Sigmoid colon (tissue), 7 donors: ENCODE measurements around the gene ELP6. TPM values are rescaled to one million over a fixed set of nuclear protein-coding genes. Genes with fewer than 3 reads are reported as not detected.
"Not testable (repeated sequence)": the region's sequence is repeated elsewhere in the genome, so short reads cannot be mapped to it uniquely, and the experiment has no call there.

Source experiments
- DNase-seq: peaks from one replicate; pipeline ENCODE4 v3.0.0-alpha.2; 2019
- H3K27ac ChIP-seq, 4 donors: fragments of 200-600 bp; sonication (generic); one replicate each; pipeline ENCODE4 v1.5.1; 2016 to 2019; ENCODE audit warnings: mild to moderate bottlenecking in 1 of 4
- H3K27me3 ChIP-seq, 3 donors: fragments of 200-600 bp; sonication (generic); one replicate each; pipeline ENCODE4 v1.5.1; 2019; ENCODE audit warnings: mild to moderate bottlenecking in 1 of 3
- H3K36me3 ChIP-seq, 4 donors: fragments of 200-600 bp; sonication (generic); one replicate each; pipeline ENCODE4 v1.5.1; 2016 to 2019
- H3K4me1 ChIP-seq, 4 donors: fragments of 200-600 bp; sonication (generic); one replicate each; pipeline ENCODE4 v1.5.1; 2017 to 2019
- H3K4me3 ChIP-seq, 4 donors: fragments of 200-600 bp; sonication (generic); one replicate each; pipeline ENCODE4 v1.5.1; 2017 to 2019; ENCODE audit warnings: mild to moderate bottlenecking in 2 of 4, moderate library complexity in 1 of 4
- H3K9me3 ChIP-seq, 4 donors: fragments of 200-600 bp in 3 of 4; sonication (generic) in 3 of 4; one replicate each; pipeline versions ENCODE4 v1.5.1 to v1.6.1; 2013 to 2019
- CTCF ChIP-seq, 4 experiments: fragments of 450-650 bp in 3 of 4; fragments of 200-600 bp in 1 of 4; IDR thresholded peaks; one replicate each; pipeline ENCODE4 v1.5.1; 2016 to 2019; ENCODE audit warnings: antibody characterized with exemption in 4 of 4, mild to moderate bottlenecking in 3 of 4, moderate library complexity in 2 of 4
- EP300 ChIP-seq, 4 donors: sonication (generic); formaldehyde crosslinking; IDR thresholded peaks; one replicate each; pipeline ENCODE4 v1.6.1; 2017; ENCODE audit warnings: antibody characterized with exemption in 4 of 4
- POLR2A ChIP-seq, 2 donors: fragments of 450-650 bp; IDR thresholded peaks; one replicate each; pipeline ENCODE4 v1.6.1; 2016; ENCODE audit warnings: antibody characterized with exemption in 2 of 2, mild to moderate bottlenecking in 2 of 2, moderate library complexity in 2 of 2
- POLR2AphosphoS5 ChIP-seq, 4 donors: sonication (generic); formaldehyde crosslinking; IDR thresholded peaks; one replicate each; pipeline ENCODE4 v1.6.1; 2017; ENCODE audit warnings: antibody characterized with exemption in 4 of 4
- whole genome bisulfite sequencing, 2 donors: extraction: QIAGEN DNeasy Blood & Tissue Kit; methylation state at CpG; one replicate each; pipeline ENCODE4 v1.1.7; 2013; 5-methylcytosine and 5-hydroxymethylcytosine counted together
- intact Hi-C: fragments of 100-400 bp; cut with DNase I; formaldehyde crosslinking; loops from one replicate; pipeline ENCODE4 v1.15.1; 2023
- polyA plus RNA-seq, 3 donors: library from polyadenylated mRNA; stranded (reverse); fragments of 200-250 nt; gene quantifications; one replicate each; pipeline ENCODE4 v1.2.3, GENCODE V29; 2013
- total RNA-seq, 4 donors: library from RNA; depleted of rRNA; stranded (reverse); fragments of >200 nt; gene quantifications; one replicate each; pipeline ENCODE4 v1.1.0, GENCODE V29; 2016
- donor health status: healthy with polysubstance abuse.
- donor health status: Bipolar disorder and iron deficiency.
- donor health status: healthy.

Gene ELP6
- total and polyA plus RNA-seq, 7 donors: 17.1 to 38.9 (median 21.6) TPM

GRCh38 chr3:47491186-47491585 lies 22.3 kb downstream of the ELP6 start:
- H3K4me3 ChIP-seq: no peak overlapping the region
- no peak for DNase-seq
- no peaks in the 10 kb centered on the region for H3K27me3 ChIP-seq
- H3K9me3 ChIP-seq: no peaks in the 10 kb centered on the region
- WGBS, 2 donors: 82 to 93% methylated on average over 3 of the region's 3 CpGs
- H3K27ac ChIP-seq: no peak overlapping the region
- no peaks in the 10 kb centered on the region for H3K4me1 ChIP-seq
- intact Hi-C loops: no loop called here
- TF ChIP-seq POLR2AphosphoS5 (IDR thresholded peaks at IDR 0.05) (no peak), POLR2A (IDR thresholded peaks at IDR 0.05) (no peak), CTCF (IDR thresholded peaks at IDR 0.05) (no peak), EP300 (IDR thresholded peaks at IDR 0.05) (no peak)
- H3K36me3 ChIP-seq: peaks cover 0 to 21% (median 6%) of the 10 kb centered on the region in 4 donors

GRCh38 chr3:47487265-47487664 lies 26.2 kb downstream of the ELP6 start:
- H3K9me3 ChIP-seq: no peaks in the 10 kb centered on the region
- intact Hi-C loops: no loop called here
- H3K27me3 ChIP-seq: no peaks in the 10 kb centered on the region
- H3K27ac ChIP-seq: no peak overlapping the region
- no peak for DNase-seq
- H3K36me3 ChIP-seq: peaks cover 0 to 4% (median 0%) of the 10 kb centered on the region in 4 donors
- H3K4me1 ChIP-seq: no peaks in the 10 kb centered on the region
- no peak for TF ChIP-seq EP300 (IDR thresholded peaks at IDR 0.05)
- H3K4me3 ChIP-seq: no peak overlapping the region
- 95 to 98% methylated on average over 2 of the region's 2 CpGs for WGBS, 2 donors

- TF ChIP-seq CTCF (IDR thresholded peaks at IDR 0.05) (no peak), EP300 (IDR thresholded peaks at IDR 0.05) (no peak), POLR2A (IDR thresholded peaks at IDR 0.05) (no peak), POLR2AphosphoS5 (IDR thresholded peaks at IDR 0.05) (no peak)
- Histone ChIP-seq H3K36me3 (no peaks in the 10 kb centered on the region), H3K27me3 (no peaks in the 10 kb centered on the region), H3K4me3 (no peak overlapping the region), H3K4me1 (no peaks in the 10 kb centered on the region), H3K27ac (no peak overlapping the region), H3K9me3 (no peaks in the 10 kb centered on the region)
- intact Hi-C loops: no loop called here
- 36 to 71% methylated on average over 3 of the region's 3 CpGs for WGBS, 2 donors
- DNase-seq: peak; percentile 9
These were observed 27.7 kb downstream of the ELP6 start for GRCh38 chr3:47485812-47486211.

- Histone ChIP-seq H3K4me3 (no peak overlapping the region), H3K9me3 (no peaks in the 10 kb centered on the region), H3K27ac (no peak overlapping the region), H3K27me3 (no peaks in the 10 kb centered on the region), H3K36me3 (no peaks in the 10 kb centered on the region), H3K4me1 (no peaks in the 10 kb centered on the region)
- peak; percentile 15 for DNase-seq
- no peak for TF ChIP-seq POLR2A (IDR thresholded peaks at IDR 0.05)
- no peak for TF ChIP-seq EP300 (IDR thresholded peaks at IDR 0.05)
- intact Hi-C loops: no loop called here
- 65 to 77% methylated on average over 2 of the region's 2 CpGs for WGBS, 2 donors
These were observed 31.1 kb downstream of the ELP6 start for GRCh38 chr3:47482366-47482765.

- H3K27ac ChIP-seq, H3K4me1 ChIP-seq, H3K9me3 ChIP-seq, H3K27me3 ChIP-seq, intact Hi-C loops, H3K4me3 ChIP-seq, H3K36me3 ChIP-seq: not testable (repeated sequence)
- peak; percentile 0 for DNase-seq
- 79 to 84% methylated on average over 4 of the region's 4 CpGs for WGBS, 2 donors
These were observed 31.7 kb downstream of the ELP6 start for GRCh38 chr3:47481763-47482162.

GRCh38 chr3:47480267-47480666 lies 33.2 kb downstream of the ELP6 start:
- intact Hi-C loops, H3K9me3 ChIP-seq, H3K27me3 ChIP-seq, H3K27ac ChIP-seq, H3K4me3 ChIP-seq, DNase-seq, H3K36me3 ChIP-seq: not testable (repeated sequence)
- peaks cover 0 to 12% (median 11%) of the 10 kb centered on the region in 4 donors for H3K4me1 ChIP-seq
- WGBS, 2 donors: 95 to 97% methylated on average over 6 of the region's 6 CpGs

- Histone ChIP-seq H3K27me3 (no peaks in the 10 kb centered on the region), H3K4me3 (no peak overlapping the region), H3K9me3 (no peaks in the 10 kb centered on the region), H3K36me3 (no peaks in the 10 kb centered on the region), H3K4me1 (peaks cover 0 to 16% (median 13%) of the 10 kb centered on the region in 4 donors), H3K27ac (no peak overlapping the region)
- DNase-seq: no peak
- WGBS, 2 donors: 94 to 95% methylated on average over 2 of the region's 2 CpGs
- no peak for TF ChIP-seq POLR2AphosphoS5 (IDR thresholded peaks at IDR 0.05)
- no peak for TF ChIP-seq EP300 (IDR thresholded peaks at IDR 0.05)
- TF ChIP-seq POLR2A (IDR thresholded peaks at IDR 0.05): no peak
- TF ChIP-seq CTCF (IDR thresholded peaks at IDR 0.05): no peak
- intact Hi-C loops: no loop called here
These were observed 33.7 kb downstream of the ELP6 start for GRCh38 chr3:47479826-47480160.
